ENCODE data around the gene HUNK. TPM values are rescaled to one million over a fixed set of nuclear protein-coding genes. Genes with fewer than 3 reads are reported as not detected.

The HUNK gene
- total and polyA plus RNA-seq, 2 of the 8 experiments (the other 6 are each of a cell fraction or from before 2014, with no cell fraction given) = 1.9 to 10.2 TPM

GRCh38 chr21:31961704-31962103 lies 88.9 kb downstream of the HUNK start:
- Histone ChIP-seq H3K4ac (replicated peaks; ENCODE audit: insufficient read length, low read depth, low read length) (no peak overlapping the region), H4K20me1 (replicated peaks in 1 of 2; ENCODE audit: control insufficient read depth in 1 of 2, insufficient read depth in 2 of 2, low read length in 2 of 2) (no peaks in the 10 kb centered on the region), H4K5ac (ENCODE audit: insufficient read length, low read depth, low read length) (no peak overlapping the region), H2BK120ac (replicated peaks; ENCODE audit: low read depth, low read length) (no peak overlapping the region), H3K9ac (replicated peaks in 1 of 4; ENCODE audit: extremely low read depth in 1 of 4, low read depth in 3 of 4, low read length in 3 of 4) (no peak overlapping the region), H3K23me2 (ENCODE audit: low read depth, low read length) (no peaks in the 10 kb centered on the region), H3K14ac (ENCODE audit: insufficient read length) (no peak overlapping the region), H3K18ac (ENCODE audit: extremely low read depth, low read length) (no peak overlapping the region), H2BK15ac (ENCODE audit: low read length) (no peak overlapping the region), H3K27ac (ENCODE audit: low read depth, low read length) (no peak overlapping the region), H3K27me3 (replicated peaks in 1 of 4; ENCODE audit: control insufficient read depth in 3 of 4, extremely low read depth in 1 of 4, insufficient read depth in 3 of 4, low read length in 3 of 4) (no peaks in the 10 kb centered on the region), H3K79me1 (ENCODE audit: low read depth, low read length) (no peaks in the 10 kb centered on the region), H3K4me3 (ENCODE audit: extremely low read depth in 1 of 4, insufficient read depth in 2 of 4, low read depth in 3 of 4, low read length in 4 of 4) (no peak overlapping the region), H3K36me3 (ENCODE audit: control insufficient read depth in 2 of 4, insufficient read depth in 4 of 4, low read length in 3 of 4) (peaks cover 0 to 3% (median 0%) of the 10 kb centered on the region in 4 experiments; a peak in 1 of 8 replicates), H3K56ac (replicated peaks; ENCODE audit: insufficient read length, low read depth, low read length) (no peak overlapping the region), H2BK20ac (ENCODE audit: low read length) (no peak overlapping the region), H2BK12ac (ENCODE audit: low read depth, low read length) (no peak overlapping the region), H2AFZ (ENCODE audit: low read length) (no peak overlapping the region), H3K23ac (ENCODE audit: insufficient read length) (no peak overlapping the region), H3K79me2 (ENCODE audit: control insufficient read depth in 1 of 2, insufficient read depth in 2 of 2, low read length in 2 of 2) (no peaks in the 10 kb centered on the region), H2AK5ac (ENCODE audit: low read depth, low read length) (no peak overlapping the region), H4K8ac (ENCODE audit: extremely low read depth, insufficient read depth, low read length) (no peak overlapping the region), H4K91ac (replicated peaks; ENCODE audit: insufficient read length, low read length) (no peak overlapping the region), H3K4me2 (ENCODE audit: insufficient read depth in 1 of 2, low read depth in 2 of 2, low read length in 2 of 2) (no peak overlapping the region), H2BK5ac (ENCODE audit: low read depth, low read length) (no peak overlapping the region), H3K9me3 (ENCODE audit: insufficient read depth in 2 of 2, low read depth in 1 of 2, low read length in 1 of 2) (0 out of 4 replicates have a peak, but pooled peaks cover 0 to 4% of the 10 kb centered on the region in 2 experiments), H3K4me1 (replicated peaks in 1 of 4; ENCODE audit: control insufficient read depth in 3 of 4, insufficient read depth in 4 of 4, low read length in 3 of 4) (no peaks in the 10 kb centered on the region)
- FAIRE-seq (no peak), DNase-seq (ENCODE audit: low read depth in 1 of 2, low spot score in 2 of 2) (no peak)
- WGBS, 2 experiments (ENCODE audit: extremely low coverage in 1 of 2, insufficient coverage in 1 of 2, insufficient read length in 1 of 2, insufficient replicate concordance in 2 of 2, low coverage in 1 of 2, low lambda C conversion rate in 2 of 2, missing lambda C conversion rate in 1 of 2) = 80% methylated on average over 1 of the region's 1 CpG; no CpG with 5 or more reads in 1 of the 2 experiments
- ChIA-PET POLR2A (ENCODE audit: partially characterized antibody) (no interaction called here), CTCF (ENCODE audit: partially characterized antibody) (interaction anchor here (0.6 kb wide), 1 partner anchor 40 kb away, joined by 3 read pairs; no protein-coding TSS in a partner anchor)
- no peak for TF ChIP-seq RFX5 (IDR thresholded peaks at IDR 0.05; ENCODE audit: borderline replicate concordance, low read depth, low read length)
- no peak for TF ChIP-seq RXRA (IDR thresholded peaks at IDR 0.05; ENCODE audit: insufficient read depth, low read depth, low read length)
- no peak for TF ChIP-seq FOSL1 (IDR thresholded peaks at IDR 0.05; ENCODE audit: insufficient read depth, low read depth, low read length)
- TF ChIP-seq CREB1 (IDR thresholded peaks at IDR 0.05) = no peak
